Right lobe of liver (tissue), 6 donors: Measurements from ENCODE around the gene LLGL2. TPM values are rescaled to one million over a fixed set of nuclear protein-coding genes. Genes with fewer than 3 reads are reported as not detected.

ENCODE experiments used
- ATAC-seq, 4 donors: fragments of 200-7000 bp; cut with Tn5 transposase; one replicate each; pipeline ENCODE4 v1.9.1; 2020; ENCODE audit warnings: mild to moderate bottlenecking in 4 of 4, moderate library complexity in 4 of 4
- DNase-seq, 3 donors: peaks; one replicate each; pipeline ENCODE4 v3.0.0-alpha.2; 2020
- H3K27ac ChIP-seq, 3 donors: fragments of 200-600 bp; one replicate each; pipeline ENCODE4 v1.8.0; 2022
- H3K27me3 ChIP-seq, 2 donors: fragments of 200-600 bp; one replicate each; pipeline ENCODE4 v1.8.0; 2022
- H3K36me3 ChIP-seq, 4 donors: fragments of 200-600 bp; sonication (generic) in 1 of 4; one replicate each; pipeline versions ENCODE4 v1.5.1 to v1.8.0; 2017 to 2022; ENCODE audit warnings: control low read depth in 1 of 4
- H3K4me1 ChIP-seq, 4 donors: fragments of 200-600 bp; sonication (generic) in 1 of 4; one replicate each; pipeline versions ENCODE4 v1.5.1 to v1.8.0; 2017 to 2022; ENCODE audit warnings: control low read depth in 1 of 4
- H3K4me3 ChIP-seq, 3 donors: fragments of 200-600 bp; one replicate each; pipeline ENCODE4 v1.8.0; 2022
- H3K9me3 ChIP-seq, 4 donors: fragments of 200-600 bp; sonication (generic) in 1 of 4; one replicate each; pipeline versions ENCODE4 v1.5.1 to v1.8.0; 2017 to 2022; ENCODE audit warnings: control low read depth in 1 of 4
- CTCF ChIP-seq, 4 donors: fragments of 200-600 bp in 3 of 4; fragments of 450-650 bp in 1 of 4; IDR thresholded peaks; one replicate each; pipeline versions ENCODE4 v1.5.1 to v1.8.0; 2016 to 2022; ENCODE audit warnings: antibody characterized with exemption in 4 of 4, mild to moderate bottlenecking in 2 of 4
- POLR2A ChIP-seq: fragments of 450-650 bp; IDR thresholded peaks from one replicate; pipeline ENCODE4 v1.6.1; 2017; ENCODE audit warnings: antibody characterized with exemption, mild to moderate bottlenecking
- WGBS: methylation state at CpG from one replicate; pipeline ENCODE4 v1.1.6; 2018; ENCODE audit warnings: low coverage, low lambda C conversion rate; ENCODE audit not compliant: insufficient coverage; ENCODE audit errors: missing lambda C conversion rate; 5-methylcytosine and 5-hydroxymethylcytosine counted together
- intact Hi-C, 2 donors: fragments of 100-400 bp; cut with DNase I; formaldehyde crosslinking; loops; one replicate each; pipeline versions ENCODE4 v1.11.2 to v1.14.1; 2022
- total RNA-seq, 6 experiments: library from RNA; depleted of rRNA in 2 of 6; stranded (reverse); fragments of >200 nt in 2 of 6; fragmentation: NEBNext Ultra II Directional in 3 of 6; extraction: Animal tissue kit (Norgen Biotek cat#: 25700) in 3 of 6; gene quantifications; one replicate each; pipeline versions ENCODE4 v1.1.0 to v1.2.4, GENCODE V29; 2016 to 2023
- donor health status: DM: no; HTN: yes; CAD: no.
- donor health status: DM: no; HTN: no; CAD: no.
- donor health status: DM: no; HTN: no; CAD: no.
- donor health status: DM: no; HTN: yes; CAD: no.
- donor health status: DM: no; HTN: yes; CAD: no.

The LLGL2 gene
- total RNA-seq, 6 experiments from 2014 or later = 32.8 to 71.4 (median 44.6) TPM

- H3K4me1 ChIP-seq = peaks cover 0 to 6% (median 0%) of the 10 kb centered on the region in 4 donors
- H3K36me3 ChIP-seq = no peaks in the 10 kb centered on the region
- no peaks in the 10 kb centered on the region for H3K9me3 ChIP-seq
- no peak overlapping the region for H3K4me3 ChIP-seq
- intact Hi-C loops = no loop called here
- H3K27ac ChIP-seq = peak overlapping the region in 1 of 3 donors; percentile 1
- DNase-seq (peak in 1 of 3 donors; percentile 45), ATAC-seq (peak in 3 of 4 donors; percentile 5 to 35 (median 23))
- WGBS = 87% methylated on average over 3 of the region's 13 CpGs
- TF ChIP-seq CTCF (IDR thresholded peaks at IDR 0.05) (no peak), POLR2A (no peak)
- no peaks in the 10 kb centered on the region for H3K27me3 ChIP-seq
Observed at GRCh38 chr17:75481194-75482068, 44.1 kb upstream of the LLGL2 start.

GRCh38 chr17:75482098-75482942 is 43.2 kb upstream of the LLGL2 start:
- H3K4me3 ChIP-seq = no peak overlapping the region
- intact Hi-C loops = no loop called here
- H3K4me1 ChIP-seq = no peaks in the 10 kb centered on the region
- TF ChIP-seq CTCF (IDR thresholded peaks at IDR 0.05) (no peak), POLR2A (no peak)
- H3K9me3 ChIP-seq = no peaks in the 10 kb centered on the region
- no peaks in the 10 kb centered on the region for H3K27me3 ChIP-seq
- no peak overlapping the region for H3K27ac ChIP-seq
- WGBS = 80% methylated on average over 13 of the region's 16 CpGs
- ATAC-seq (peak in 1 of 4 donors; percentile 25), DNase-seq (no peak)
- no peaks in the 10 kb centered on the region for H3K36me3 ChIP-seq

DNA sequence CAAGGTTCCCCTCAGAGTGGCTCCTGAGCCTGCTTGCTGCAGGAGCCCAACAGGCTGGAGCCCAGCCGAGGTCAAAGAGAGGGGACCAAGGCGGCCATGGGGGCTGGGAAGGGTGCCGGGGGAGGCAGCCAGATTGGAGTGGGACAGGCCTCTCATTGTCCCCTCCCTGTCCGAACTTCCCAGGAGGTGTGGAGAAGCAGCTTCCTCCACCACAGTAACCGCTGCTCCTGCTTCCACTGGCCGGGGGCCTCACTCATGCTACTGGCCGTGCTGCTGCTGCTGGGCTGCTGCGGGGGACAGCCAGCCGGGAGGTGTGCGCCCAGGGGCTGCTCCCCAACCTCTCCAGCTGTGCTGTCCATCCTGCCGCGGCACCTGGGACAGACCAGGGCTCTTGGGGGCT is 39.8 kb upstream of the LLGL2 start:
- Histone ChIP-seq H3K9me3 (no peaks in the 10 kb centered on the region), H3K27me3 (no peaks in the 10 kb centered on the region), H3K4me1 (peaks cover 0 to 7% (median 0%) of the 10 kb centered on the region in 4 donors), H3K36me3 (no peaks in the 10 kb centered on the region), H3K27ac (no peak overlapping the region), H3K4me3 (no peak overlapping the region)
- ATAC-seq = no peak
- intact Hi-C loops = no loop called here
- WGBS = no CpG with 5 or more reads among the region's 12 CpGs
- TF ChIP-seq POLR2A = no peak
- TF ChIP-seq CTCF (IDR thresholded peaks at IDR 0.05) = no peak
- no peak for DNase-seq

DNA sequence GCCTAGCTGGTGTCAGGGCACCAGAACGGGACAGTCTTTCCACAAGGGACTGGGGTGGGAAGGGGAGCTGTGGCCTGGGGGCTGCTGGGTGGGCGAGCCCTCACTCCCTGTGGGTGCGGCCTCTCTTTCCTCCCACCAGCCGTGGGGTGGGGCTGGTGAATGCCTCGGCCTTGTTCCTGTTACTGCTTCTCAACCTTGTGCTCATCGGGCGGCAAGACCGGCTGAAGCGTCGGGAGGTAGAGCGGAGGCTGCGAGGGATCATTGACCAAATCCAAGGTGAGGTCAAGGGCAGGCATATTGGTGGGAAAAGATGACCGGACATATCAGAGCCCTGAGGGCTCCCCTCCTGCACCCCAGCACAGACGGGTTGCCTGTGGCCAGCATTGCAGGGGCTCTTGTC is 39.3 kb upstream of the LLGL2 start:
- ATAC-seq (no peak), DNase-seq (no peak)
- H3K27me3 ChIP-seq = no peaks in the 10 kb centered on the region
- no peaks in the 10 kb centered on the region for H3K9me3 ChIP-seq
- H3K4me3 ChIP-seq = no peak overlapping the region
- TF ChIP-seq POLR2A (no peak), CTCF (IDR thresholded peaks at IDR 0.05) (no peak)
- H3K36me3 ChIP-seq = no peaks in the 10 kb centered on the region
- no peak overlapping the region for H3K27ac ChIP-seq
- intact Hi-C loops = no loop called here
- 60% methylated on average over 6 of the region's 14 CpGs for WGBS
- H3K4me1 ChIP-seq = peaks cover 0 to 7% (median 0%) of the 10 kb centered on the region in 4 donors
